Urinary bladder (tissue), 4 donors: ENCODE data around the gene SYT12. TPM values are rescaled to one million over a fixed set of nuclear protein-coding genes. Genes with fewer than 3 reads are reported as not detected.

Experiments used
- DNase-seq: peaks from one replicate; pipeline ENCODE4 v3.0.0-alpha.2; 2015; ENCODE audit errors: extremely low spot score
- H3K27ac ChIP-seq: one replicate; pipeline ENCODE4 v1.5.1; 2013; ENCODE audit warnings: low read depth, mild to moderate bottlenecking, moderate library complexity
- H3K36me3 ChIP-seq: one replicate; pipeline ENCODE4 v1.6.1; 2013; ENCODE audit warnings: mild to moderate bottlenecking, moderate library complexity; ENCODE audit not compliant: insufficient read depth
- H3K4me1 ChIP-seq: one replicate; pipeline ENCODE4 v1.6.1; 2013; ENCODE audit warnings: mild to moderate bottlenecking, moderate library complexity; ENCODE audit not compliant: insufficient read depth
- H3K4me3 ChIP-seq: one replicate; pipeline ENCODE4 v1.5.1; 2013; ENCODE audit warnings: low read depth, low read length
- WGBS: extraction: QIAGEN DNeasy Blood & Tissue Kit; methylation state at CpG from one replicate; pipeline ENCODE4 v1.1.7; 2013; 5-methylcytosine and 5-hydroxymethylcytosine counted together
- polyA plus RNA-seq: library from polyadenylated mRNA; stranded (reverse); fragments of 200-250 nt; gene quantifications from one replicate; pipeline ENCODE4 v1.2.3, GENCODE V29; 2013
- total RNA-seq: library from RNA; depleted of rRNA; stranded (reverse); fragments of >200 nt; gene quantifications from one replicate; pipeline ENCODE4 v1.2.3, GENCODE V29; 2014
- donor health status: healthy with polysubstance abuse.
- donor health status: healthy.

Gene SYT12, protein sequence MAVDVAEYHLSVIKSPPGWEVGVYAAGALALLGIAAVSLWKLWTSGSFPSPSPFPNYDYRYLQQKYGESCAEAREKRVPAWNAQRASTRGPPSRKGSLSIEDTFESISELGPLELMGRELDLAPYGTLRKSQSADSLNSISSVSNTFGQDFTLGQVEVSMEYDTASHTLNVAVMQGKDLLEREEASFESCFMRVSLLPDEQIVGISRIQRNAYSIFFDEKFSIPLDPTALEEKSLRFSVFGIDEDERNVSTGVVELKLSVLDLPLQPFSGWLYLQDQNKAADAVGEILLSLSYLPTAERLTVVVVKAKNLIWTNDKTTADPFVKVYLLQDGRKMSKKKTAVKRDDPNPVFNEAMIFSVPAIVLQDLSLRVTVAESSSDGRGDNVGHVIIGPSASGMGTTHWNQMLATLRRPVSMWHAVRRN
- total RNA-seq (0.26 TPM), polyA plus RNA-seq (0.20 TPM)

DNA sequence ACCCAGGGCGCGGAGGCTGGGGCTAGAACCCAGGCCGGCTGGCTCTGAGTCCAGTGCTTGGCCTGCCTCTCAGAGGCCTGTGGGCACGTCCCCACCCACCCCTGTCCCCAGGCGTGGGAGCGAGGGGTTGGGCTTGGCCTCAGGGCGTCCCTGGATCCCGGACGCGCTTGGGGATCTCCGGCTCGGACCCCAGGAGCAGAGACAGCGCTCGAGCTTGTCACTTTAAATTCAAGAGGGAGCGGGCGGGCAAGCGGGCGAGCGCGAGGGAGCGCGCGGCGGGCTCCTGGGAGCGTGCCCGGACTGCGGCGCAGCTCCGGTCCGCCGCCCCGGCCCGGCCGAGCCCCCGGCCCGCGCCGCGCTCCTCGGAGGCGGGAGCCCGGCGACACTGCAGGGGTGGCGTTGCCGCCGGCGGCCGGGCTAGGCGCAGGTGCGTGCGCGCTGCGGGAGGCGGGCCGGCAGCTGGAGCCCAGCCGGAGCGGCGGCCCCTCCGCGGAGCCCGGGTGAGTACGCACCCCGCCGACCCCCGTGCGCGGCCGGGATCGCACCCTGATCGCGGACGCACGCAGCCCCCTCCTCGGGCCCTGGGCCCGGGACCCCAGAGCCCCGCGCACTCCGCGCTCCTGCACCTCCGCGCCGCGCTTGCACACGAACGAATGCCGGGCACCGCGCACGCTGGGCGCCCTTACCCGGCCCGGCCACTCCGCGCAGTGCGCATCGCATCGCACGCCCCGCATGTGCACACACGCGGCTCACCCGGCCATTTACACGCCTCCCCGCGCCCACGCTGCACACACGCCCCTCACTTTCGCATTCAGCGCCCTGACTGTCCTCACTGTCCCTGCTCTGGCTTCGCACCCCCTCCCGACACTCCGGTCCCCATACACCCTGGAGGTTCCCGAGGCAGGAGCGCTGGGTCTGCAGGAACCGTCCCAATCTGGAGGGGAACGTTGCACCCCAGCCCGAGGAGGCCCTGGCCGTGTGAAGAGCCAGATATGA lies at the start of gene SYT12:
Gene SYT12 (plus strand): TSS at position 174 of the 996 bp plus-strand sequence. CDS start 7,011 bp downstream, outside the sequence.
- WGBS, result 2% methylated on average over 118 of the region's 118 CpGs
- DNase-seq, result no peak
- Histone ChIP-seq H3K4me3 (peak within 1 kb of the TSS; percentile 44), H3K4me1 (peaks cover 1% of the 10 kb centered on the region), H3K36me3 (no peaks in the 10 kb centered on the region), H3K27ac (no peak within 1 kb of the TSS)

- no peaks in the 10 kb centered on the region for H3K36me3 ChIP-seq
- DNase-seq, result no peak
- WGBS, result 75% methylated on average over 8 of the region's 8 CpGs
- no peaks in the 10 kb centered on the region for H3K4me1 ChIP-seq
- H3K4me3 ChIP-seq, result no peak overlapping the region
- H3K27ac ChIP-seq, result no peak overlapping the region
Measured at GRCh38 chr11:66973956-66974580, 48.9 kb upstream of the SYT12 start.

GRCh38 chr11:66974724-66975404 lies 48.1 kb upstream of the SYT12 start, which contains the start of gene C11orf86:
Gene C11orf86 (plus strand): TSS chr11:66975304. CDS start chr11:66975363, 59 bp downstream.
- Histone ChIP-seq H3K27ac (no peak within 1 kb of the TSS), H3K36me3 (no peaks in the 10 kb centered on the region), H3K4me3 (no peak within 1 kb of the TSS)

GRCh38 chr11:66975405-66976027 lies 47.4 kb upstream of the SYT12 start:
- 74% methylated on average over 11 of the region's 11 CpGs for WGBS
- Histone ChIP-seq H3K4me3 (no peak overlapping the region), H3K4me1 (no peaks in the 10 kb centered on the region), H3K27ac (no peak overlapping the region), H3K36me3 (no peaks in the 10 kb centered on the region)
- no peak for DNase-seq

More at GRCh38 chr11:66974724-66975404, 48.1 kb upstream of the SYT12 start, which contains the start of gene C11orf86:
- no peak for DNase-seq
- H3K4me1 ChIP-seq, result no peaks in the 10 kb centered on the region
- 80% methylated on average over 10 of the region's 10 CpGs for WGBS

- WGBS, result 48% methylated on average over 9 of the region's 9 CpGs
- DNase-seq, result no peak
- Histone ChIP-seq H3K27ac (no peak overlapping the region), H3K4me1 (no peaks in the 10 kb centered on the region), H3K36me3 (no peaks in the 10 kb centered on the region), H3K4me3 (no peak overlapping the region)
Measured at GRCh38 chr11:66976028-66976467, 46.9 kb upstream of the SYT12 start.

GRCh38 chr11:66976925-66977324 lies 46.0 kb upstream of the SYT12 start:
- H3K36me3 ChIP-seq, result no peaks in the 10 kb centered on the region
- H3K27ac ChIP-seq, result no peak overlapping the region
- H3K4me3 ChIP-seq, result no peak overlapping the region
- no peak for DNase-seq
- 87% methylated on average over 6 of the region's 6 CpGs for WGBS
- H3K4me1 ChIP-seq, result no peaks in the 10 kb centered on the region

- no peak overlapping the region for H3K27ac ChIP-seq
- no peak overlapping the region for H3K4me3 ChIP-seq
- no peaks in the 10 kb centered on the region for H3K36me3 ChIP-seq
- H3K4me1 ChIP-seq, result no peaks in the 10 kb centered on the region
- DNase-seq, result no peak
- 97% methylated on average over 2 of the region's 2 CpGs for WGBS
Measured at GRCh38 chr11:66978229-66978628, 44.7 kb upstream of the SYT12 start.

- no peak overlapping the region for H3K4me3 ChIP-seq
- H3K36me3 ChIP-seq, result no peaks in the 10 kb centered on the region
- no peak overlapping the region for H3K27ac ChIP-seq
- H3K4me1 ChIP-seq, result no peaks in the 10 kb centered on the region
- WGBS, result 96% methylated on average over 6 of the region's 6 CpGs
- no peak for DNase-seq
Measured at GRCh38 chr11:66978717-66979116, 44.2 kb upstream of the SYT12 start.

GRCh38 chr11:66979336-66979980 lies 43.5 kb upstream of the SYT12 start:
- Histone ChIP-seq H3K36me3 (no peaks in the 10 kb centered on the region), H3K27ac (no peak overlapping the region), H3K4me3 (no peak overlapping the region), H3K4me1 (no peaks in the 10 kb centered on the region)
- no peak for DNase-seq
- 92% methylated on average over 2 of the region's 2 CpGs for WGBS

DNA sequence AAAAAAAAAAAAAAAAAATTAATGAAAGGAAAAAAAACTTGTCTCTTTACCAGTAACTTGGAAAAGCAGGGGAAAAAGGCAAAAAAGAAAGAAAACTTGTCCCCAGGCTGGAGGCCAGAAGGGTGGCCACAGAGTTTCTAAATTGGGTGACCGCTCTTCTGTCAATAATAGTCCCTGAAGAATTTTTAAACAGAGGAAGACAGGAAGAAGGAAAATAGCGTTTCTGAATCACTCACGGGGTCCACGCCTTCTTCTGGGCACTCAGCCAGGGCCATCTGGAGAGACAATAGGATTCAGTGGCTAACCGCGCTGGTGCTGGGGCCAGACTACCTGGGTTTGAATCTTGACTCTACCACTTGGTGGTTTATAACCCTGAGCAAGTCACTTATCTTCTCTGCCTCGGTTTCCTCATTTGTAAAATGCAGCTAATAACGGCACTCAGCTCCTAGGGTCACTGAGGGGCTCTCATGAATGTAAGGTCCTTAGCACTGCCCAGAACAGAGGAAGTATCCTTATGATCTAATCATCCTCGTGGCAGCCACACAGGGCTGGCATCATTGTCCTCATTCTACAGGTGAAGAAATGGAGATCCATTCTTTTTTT lies 40.9 kb upstream of the SYT12 start:
- no peaks in the 10 kb centered on the region for H3K36me3 ChIP-seq
- no peak overlapping the region for H3K4me3 ChIP-seq
- WGBS, result 18% methylated on average over 9 of the region's 9 CpGs
- DNase-seq, result no peak
- H3K27ac ChIP-seq, result no peak overlapping the region
- no peaks in the 10 kb centered on the region for H3K4me1 ChIP-seq

DNA sequence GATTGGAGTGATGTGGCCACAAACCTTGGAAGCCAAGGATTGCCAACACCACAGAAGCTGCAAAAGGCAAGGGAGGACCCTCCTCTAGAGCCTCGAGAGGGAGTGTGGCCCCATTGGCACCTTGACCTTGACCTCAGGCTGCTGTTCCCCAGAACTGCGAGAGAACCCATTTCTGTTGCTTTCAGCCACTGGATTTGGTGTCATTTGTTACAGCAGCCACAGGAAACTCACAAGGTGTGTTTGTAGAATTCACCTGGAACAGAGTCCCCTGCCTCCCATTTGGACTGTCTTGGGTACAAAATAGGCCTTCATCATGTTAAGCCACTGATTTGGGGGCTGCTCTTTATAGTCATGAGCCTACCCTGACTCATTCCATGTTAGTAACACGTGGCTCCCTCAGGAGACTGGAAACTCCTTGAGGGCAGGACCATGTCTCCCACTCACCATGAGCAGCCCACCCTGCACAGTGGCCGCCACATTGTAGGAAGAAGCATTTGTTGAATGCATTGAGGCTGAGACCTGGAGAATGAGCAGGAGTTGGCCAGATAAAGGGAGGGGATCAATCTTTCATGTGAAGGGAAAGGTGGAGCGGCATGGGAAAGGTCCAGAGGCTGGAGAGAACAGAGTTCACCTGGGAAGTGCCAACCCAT lies 39.5 kb upstream of the SYT12 start:
- DNase-seq, result no peak
- H3K36me3 ChIP-seq, result no peaks in the 10 kb centered on the region
- no peak overlapping the region for H3K4me3 ChIP-seq
- 88% methylated on average over 5 of the region's 5 CpGs for WGBS
- no peaks in the 10 kb centered on the region for H3K4me1 ChIP-seq
- no peak overlapping the region for H3K27ac ChIP-seq
